ENCODE data around the gene GSG1L. TPM values are rescaled to one million over a fixed set of nuclear protein-coding genes. Genes with fewer than 3 reads are reported as not detected.

The GSG1L gene
- total and polyA plus RNA-seq, 12 donors, result 0.11 TPM; not detected in 11

DNA sequence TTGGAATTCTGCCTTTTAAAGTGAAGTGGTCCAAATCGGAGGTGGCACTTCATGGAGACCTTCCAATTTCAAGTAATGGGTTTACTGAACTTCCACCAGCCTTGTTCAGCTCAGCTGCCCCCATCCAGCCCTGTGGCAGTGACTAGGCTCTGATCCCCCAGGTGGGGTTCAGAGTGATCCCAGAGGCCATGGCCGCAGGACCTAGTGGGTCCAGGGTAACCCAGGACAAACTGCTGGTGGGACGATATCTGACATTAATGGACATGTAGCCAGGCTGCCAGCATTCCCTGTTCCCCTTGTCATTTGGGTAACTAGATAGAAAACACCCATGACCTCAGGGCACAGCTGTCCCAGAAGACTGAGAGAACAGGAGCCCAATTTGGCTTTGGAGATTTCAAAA is 209.9 kb downstream of the GSG1L start:
- Histone ChIP-seq H3K27ac (no peak overlapping the region), H3K4me3 (no peak overlapping the region), H3K36me3 (replicated peaks in 1 of 2) (no peaks in the 10 kb centered on the region), H3K9me3 (replicated peaks in 1 of 3) (no peaks in the 10 kb centered on the region), H3K27me3 (peaks cover 5% of the 10 kb centered on the region), H3K4me1 (replicated peaks in 1 of 2) (no peaks in the 10 kb centered on the region)
- intact Hi-C loops (cut with DNase I), result no loop called here
- DNase-seq, result no peak
- 63 to 79% (median 70%) methylated on average over 1 to 3 of the region's 3 CpGs for WGBS, 4 donors
- TF ChIP-seq, protein P1, sequence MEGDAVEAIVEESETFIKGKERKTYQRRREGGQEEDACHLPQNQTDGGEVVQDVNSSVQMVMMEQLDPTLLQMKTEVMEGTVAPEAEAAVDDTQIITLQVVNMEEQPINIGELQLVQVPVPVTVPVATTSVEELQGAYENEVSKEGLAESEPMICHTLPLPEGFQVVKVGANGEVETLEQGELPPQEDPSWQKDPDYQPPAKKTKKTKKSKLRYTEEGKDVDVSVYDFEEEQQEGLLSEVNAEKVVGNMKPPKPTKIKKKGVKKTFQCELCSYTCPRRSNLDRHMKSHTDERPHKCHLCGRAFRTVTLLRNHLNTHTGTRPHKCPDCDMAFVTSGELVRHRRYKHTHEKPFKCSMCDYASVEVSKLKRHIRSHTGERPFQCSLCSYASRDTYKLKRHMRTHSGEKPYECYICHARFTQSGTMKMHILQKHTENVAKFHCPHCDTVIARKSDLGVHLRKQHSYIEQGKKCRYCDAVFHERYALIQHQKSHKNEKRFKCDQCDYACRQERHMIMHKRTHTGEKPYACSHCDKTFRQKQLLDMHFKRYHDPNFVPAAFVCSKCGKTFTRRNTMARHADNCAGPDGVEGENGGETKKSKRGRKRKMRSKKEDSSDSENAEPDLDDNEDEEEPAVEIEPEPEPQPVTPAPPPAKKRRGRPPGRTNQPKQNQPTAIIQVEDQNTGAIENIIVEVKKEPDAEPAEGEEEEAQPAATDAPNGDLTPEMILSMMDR (IDR thresholded peaks at IDR 0.05), result no peak
- no peak for TF ChIP-seq POLR2A (IDR thresholded peaks at IDR 0.05)

DNA sequence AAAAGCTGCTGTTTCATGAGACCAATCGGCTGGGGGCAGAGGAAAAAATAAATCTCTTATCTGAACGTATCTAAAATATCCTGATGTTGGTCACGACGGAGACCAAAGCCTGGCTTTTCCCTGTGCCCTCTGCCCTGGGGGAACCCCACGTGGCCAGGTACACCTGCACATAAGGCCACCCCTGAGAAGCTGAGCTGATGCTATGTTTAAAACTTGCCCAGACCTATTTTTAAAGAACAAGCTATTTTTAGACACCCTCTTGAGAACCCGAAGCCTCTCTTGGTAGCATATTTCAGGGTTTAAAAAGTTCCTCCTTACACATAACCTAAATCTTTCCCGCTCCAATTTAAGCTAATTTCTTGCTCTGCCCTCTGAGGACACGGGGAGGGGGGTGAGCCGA is 210.4 kb downstream of the GSG1L start:
- Histone ChIP-seq H3K27ac (no peak overlapping the region), H3K4me1 (replicated peaks in 1 of 2) (no peaks in the 10 kb centered on the region), H3K4me3 (no peak overlapping the region), H3K36me3 (replicated peaks in 1 of 2) (no peaks in the 10 kb centered on the region), H3K9me3 (replicated peaks in 1 of 3) (no peaks in the 10 kb centered on the region), H3K27me3 (peaks cover 5% of the 10 kb centered on the region)
- 46 to 63% (median 54%) methylated on average over 9 of the region's 9 CpGs for WGBS, 4 donors
- intact Hi-C loops (cut with DNase I), result no loop called here
- TF ChIP-seq, protein P1 (IDR thresholded peaks at IDR 0.05), result no peak
- TF ChIP-seq POLR2A (IDR thresholded peaks at IDR 0.05), result no peak
- no peak for DNase-seq

DNA sequence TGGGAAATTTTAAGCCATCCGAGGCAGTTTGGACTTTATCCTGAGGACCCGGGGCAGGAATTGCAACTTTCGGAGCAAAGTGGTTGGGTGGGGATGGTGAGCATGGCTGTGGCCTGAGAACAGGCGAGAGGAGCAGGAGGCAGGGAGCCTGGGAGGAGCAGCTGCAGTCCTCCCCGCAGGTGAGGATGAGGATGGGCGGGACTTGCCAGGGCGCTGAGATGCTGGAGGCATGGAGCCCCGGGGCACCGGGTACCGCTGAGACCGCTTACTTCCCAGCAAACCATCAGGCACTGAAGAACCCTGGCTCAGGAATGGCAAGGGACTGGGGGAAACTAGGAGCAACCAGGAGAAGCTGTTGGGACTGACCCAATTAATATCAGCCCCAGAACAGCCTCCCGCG is 210.8 kb downstream of the GSG1L start:
- WGBS, 4 donors, result 68 to 77% (median 74%) methylated on average over 13 of the region's 13 CpGs
- intact Hi-C loops (cut with DNase I), result no loop called here
- no peak for DNase-seq
- H3K27ac ChIP-seq, result no peak overlapping the region
- no peaks in the 10 kb centered on the region for H3K9me3 ChIP-seq (replicated peaks in 1 of 3)
- no peaks in the 10 kb centered on the region for H3K36me3 ChIP-seq (replicated peaks in 1 of 2)
- TF ChIP-seq, protein P1 (IDR thresholded peaks at IDR 0.05), result no peak
- TF ChIP-seq POLR2A (IDR thresholded peaks at IDR 0.05), result no peak
- H3K4me3 ChIP-seq, result no peak overlapping the region
- no peaks in the 10 kb centered on the region for H3K4me1 ChIP-seq (replicated peaks in 1 of 2)
- peaks cover 5% of the 10 kb centered on the region for H3K27me3 ChIP-seq

DNA sequence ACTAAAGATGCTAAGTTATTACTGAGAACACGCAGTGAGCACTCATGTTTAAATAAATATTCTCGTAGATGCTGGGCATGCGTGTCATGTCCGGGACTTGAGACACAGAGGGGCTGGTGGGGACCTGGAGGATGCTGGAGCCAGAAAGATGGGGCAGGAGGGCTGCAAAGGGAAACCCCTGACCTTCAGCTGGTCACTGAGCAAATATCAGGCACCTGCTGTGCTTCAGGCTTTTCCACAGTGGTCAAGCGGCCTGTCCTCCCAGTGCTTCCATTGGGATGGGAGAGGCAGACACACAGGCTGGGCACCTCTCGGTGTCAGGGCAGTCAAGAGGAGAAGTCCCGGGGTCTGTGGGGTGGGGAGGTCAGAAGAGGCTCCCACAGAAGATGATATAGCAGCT is 211.4 kb downstream of the GSG1L start:
- 73 to 92% (median 82%) methylated on average over 7 of the region's 7 CpGs for WGBS, 4 donors
- H3K4me1 ChIP-seq (replicated peaks in 1 of 2), result no peaks in the 10 kb centered on the region
- TF ChIP-seq, protein P1 (IDR thresholded peaks at IDR 0.05), result no peak
- no peak for TF ChIP-seq POLR2A (IDR thresholded peaks at IDR 0.05)
- peaks cover 5% of the 10 kb centered on the region for H3K27me3 ChIP-seq
- DNase-seq, result no peak
- intact Hi-C loops (cut with DNase I), result no loop called here
- H3K4me3 ChIP-seq, result no peak overlapping the region
- H3K27ac ChIP-seq, result no peak overlapping the region
- no peaks in the 10 kb centered on the region for H3K9me3 ChIP-seq (replicated peaks in 1 of 3)
- H3K36me3 ChIP-seq (replicated peaks in 1 of 2), result no peaks in the 10 kb centered on the region

Data from adrenal gland (tissue), 12 donors.